HCT116 (cell line): ENCODE measurements around the gene MEI1.

Experiments
- CEBPB ChIP-seq: IDR thresholded peaks from 2 replicates; pipeline ENCODE4 v1.6.1; 2012; ENCODE audit warnings: low read depth
- CTCF ChIP-seq, 3 experiments: fragments of 200-600 bp in 1 of 3; sonication (generic) in 1 of 3; IDR thresholded peaks in 2 of 3; conservative IDR thresholded peaks in 1 of 3; 2 replicates each; pipeline ENCODE4 v1.5.1; 2012 to 2017; ENCODE audit warnings: low read depth in 2 of 3, low read length in 2 of 3, antibody characterized with exemption in 1 of 3, borderline replicate concordance in 1 of 3, control low read depth in 1 of 3, mild to moderate bottlenecking in 1 of 3, mixed read lengths in 1 of 3, mixed run types in 1 of 3, moderate library complexity in 1 of 3; ENCODE audit not compliant: insufficient read depth in 1 of 3
- EZH2 ChIP-seq: fragments of 200-600 bp; sonication (generic); IDR thresholded peaks from 2 replicates; pipeline ENCODE4 v1.6.1; 2017; ENCODE audit warnings: antibody characterized with exemption, mixed run types
- EZH2phosphoT487 ChIP-seq: fragments of 200-600 bp; IDR thresholded peaks from 2 replicates; pipeline ENCODE4 v1.6.1; 2018; ENCODE audit warnings: antibody characterized with exemption, borderline replicate concordance
- MAX ChIP-seq: IDR thresholded peaks from 2 replicates; pipeline ENCODE4 v1.6.1; 2012
- POLR2AphosphoS5 ChIP-seq: IDR thresholded peaks from 2 replicates; pipeline ENCODE4 v1.6.1; 2011; ENCODE audit warnings: mild to moderate bottlenecking, low read depth, low read length, moderate library complexity
- REST ChIP-seq: IDR thresholded peaks from 2 replicates; pipeline ENCODE4 v1.6.1; 2012; ENCODE audit warnings: low read depth
- SRF ChIP-seq: IDR thresholded peaks from 2 replicates; pipeline ENCODE4 v1.6.1; 2012; ENCODE audit warnings: low read depth
- ZBTB33 ChIP-seq: IDR thresholded peaks from 2 replicates; pipeline ENCODE4 v1.6.1; 2011; ENCODE audit warnings: mild to moderate bottlenecking, low read length, moderate library complexity; ENCODE audit not compliant: insufficient replicate concordance; ENCODE audit errors: extremely low read depth

- TF ChIP-seq CTCF (IDR thresholded peaks at IDR 0.05 in 2 of 3, conservative IDR thresholded peaks at IDR 0.05 in 1 of 3; ENCODE audit: borderline replicate concordance in 1 of 3, insufficient read depth in 1 of 3, low read depth in 2 of 3, low read length in 2 of 3) (no peak), MAX (no peak), EZH2 (no peak), POLR2AphosphoS5 (no peak), CEBPB (no peak), ZBTB33 (no peak), REST (no peak), SRF (no peak), EZH2phosphoT487 (no peak)
Measured at GRCh38 chr22:41775976-41776375, 76.7 kb downstream of the MEI1 start.
